Measurements from ENCODE around the gene PCMT1. TPM values are rescaled to one million over a fixed set of nuclear protein-coding genes. Genes with fewer than 3 reads are reported as not detected.

PCMT1 gene
- total and polyA plus RNA-seq, 2 of the 8 experiments (the other 6 are each of a cell fraction or from before 2014, with no cell fraction given), result 84.3 to 91.3 TPM

DNA sequence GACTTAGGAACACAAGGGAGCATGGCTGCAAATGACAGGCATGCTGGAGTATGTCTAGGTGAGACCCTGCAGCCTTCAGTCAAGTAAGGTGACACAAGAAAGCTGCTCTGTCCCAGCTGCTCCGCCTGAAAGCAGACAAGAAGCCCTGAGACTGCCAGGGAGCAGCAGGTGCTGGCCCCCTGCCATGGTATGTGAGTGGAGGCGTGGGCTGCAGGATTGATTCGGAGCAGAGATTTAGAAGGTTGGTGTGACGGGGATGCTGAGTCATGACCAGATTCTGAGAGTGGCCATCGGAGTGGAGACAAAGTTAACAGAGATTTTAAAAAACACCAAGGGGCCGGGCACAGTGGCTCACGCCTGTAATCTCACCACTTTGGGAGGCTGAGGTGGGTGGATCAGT is 96.8 kb downstream of the PCMT1 start:
- FAIRE-seq (no peak), DNase-seq (ENCODE audit: low read depth in 1 of 2, low spot score in 2 of 2) (no peak)
- POLR2A ChIA-PET (ENCODE audit: partially characterized antibody), result interaction anchor here (0.6 to 1.9 kb wide), 2 partner anchors 18 to 54 kb away, joined by 3 to 6 read pairs; partner anchors contain the start of gene LRP11
- Histone ChIP-seq H4K20me1 (replicated peaks in 1 of 2; ENCODE audit: control insufficient read depth in 1 of 2, insufficient read depth in 2 of 2, low read length in 2 of 2) (peaks cover 0 to 2% of the 10 kb centered on the region in 2 experiments), H3K9ac (replicated peaks in 1 of 4; ENCODE audit: extremely low read depth in 1 of 4, low read depth in 3 of 4, low read length in 3 of 4) (no peak overlapping the region), H3K4me3 (ENCODE audit: extremely low read depth in 1 of 4, insufficient read depth in 2 of 4, low read depth in 3 of 4, low read length in 4 of 4) (no peak overlapping the region), H4K91ac (replicated peaks; ENCODE audit: insufficient read length, low read length) (no peak overlapping the region), H2BK5ac (ENCODE audit: low read depth, low read length) (no peak overlapping the region), H3K36me3 (ENCODE audit: control insufficient read depth in 2 of 4, insufficient read depth in 4 of 4, low read length in 3 of 4) (no peaks in the 10 kb centered on the region), H3K23ac (ENCODE audit: insufficient read length) (no peak overlapping the region), H4K5ac (ENCODE audit: insufficient read length, low read depth, low read length) (no peak overlapping the region), H2BK120ac (replicated peaks; ENCODE audit: low read depth, low read length) (no peak overlapping the region), H3K18ac (ENCODE audit: extremely low read depth, low read length) (no peak overlapping the region), H3K56ac (replicated peaks; ENCODE audit: insufficient read length, low read depth, low read length) (no peak overlapping the region), H3K4me2 (ENCODE audit: insufficient read depth in 1 of 2, low read depth in 2 of 2, low read length in 2 of 2) (no peak overlapping the region), H3K9me3 (ENCODE audit: insufficient read depth in 2 of 2, low read depth in 1 of 2, low read length in 1 of 2) (no peaks in the 10 kb centered on the region), H3K4ac (replicated peaks; ENCODE audit: insufficient read length, low read depth, low read length) (no peak overlapping the region), H2BK12ac (ENCODE audit: low read depth, low read length) (no peak overlapping the region), H3K27ac (ENCODE audit: low read depth, low read length) (no peak overlapping the region), H3K79me1 (ENCODE audit: low read depth, low read length) (no peaks in the 10 kb centered on the region), H3K4me1 (replicated peaks in 1 of 4; ENCODE audit: control insufficient read depth in 3 of 4, insufficient read depth in 4 of 4, low read length in 3 of 4) (no peaks in the 10 kb centered on the region), H2AK5ac (ENCODE audit: low read depth, low read length) (no peak overlapping the region), H3K23me2 (ENCODE audit: low read depth, low read length) (no peaks in the 10 kb centered on the region), H2AFZ (ENCODE audit: low read length) (no peak overlapping the region), H3K27me3 (replicated peaks in 1 of 4; ENCODE audit: control insufficient read depth in 3 of 4, extremely low read depth in 1 of 4, insufficient read depth in 3 of 4, low read length in 3 of 4) (no peaks in the 10 kb centered on the region), H2BK15ac (ENCODE audit: low read length) (no peak overlapping the region), H3K14ac (ENCODE audit: insufficient read length) (no peak overlapping the region), H3K79me2 (ENCODE audit: control insufficient read depth in 1 of 2, insufficient read depth in 2 of 2, low read length in 2 of 2) (no peaks in the 10 kb centered on the region), H2BK20ac (ENCODE audit: low read length) (no peak overlapping the region), H4K8ac (ENCODE audit: extremely low read depth, insufficient read depth, low read length) (no peak overlapping the region)
- CTCF ChIA-PET (ENCODE audit: partially characterized antibody), result interaction anchor here (0.6 to 15.4 kb wide), 10 partner anchors 10 to 227 kb away, joined by 3 to 195 read pairs (median 4); no protein-coding TSS in a partner anchor
- no peak for TF ChIP-seq POU5F1 (IDR thresholded peaks at IDR 0.05; ENCODE audit: low read depth, low read length)
- 80% methylated on average over 7 of the region's 7 CpGs; no CpG with 5 or more reads in 1 of the 2 experiments for WGBS, 2 experiments (ENCODE audit: extremely low coverage in 1 of 2, insufficient coverage in 1 of 2, insufficient read length in 1 of 2, insufficient replicate concordance in 2 of 2, low coverage in 1 of 2, low lambda C conversion rate in 2 of 2, missing lambda C conversion rate in 1 of 2)

Measured in H1 (cell line).